HepG2 (cell line): ENCODE data around the gene IRX3. TPM values are rescaled to one million over a fixed set of nuclear protein-coding genes. Genes with fewer than 3 reads are reported as not detected.
A peak's percentile ranks its signal among the peaks of the same experiment; 100 is the strongest.

Experiments
- ATAC-seq: fragments of 200-7000 bp; cut with Tn5 transposase; 3 replicates; pipeline ENCODE4 v1.9.1; 2020; ENCODE audit warnings: mild to moderate bottlenecking, moderate library complexity
- BruUV-seq: library from RNA; stranded (reverse); fragments of 400-500 nt; replicated peaks from 2 replicates; lab custom pipeline; 2021; lab: Mats Ljungman, UMichigan
- CTCF ChIA-PET: fragments of 300-600 bp; formaldehyde crosslinking; extraction: SDS; loops from one replicate; lab custom pipeline; 2021; ENCODE audit warnings: low total read pairs, inconsistent platforms, low intra/inter-chr PET ratio; lab: Yijun Ruan, JAX
- POLR2A ChIA-PET: fragments of 350-600 bp; sonication (Branson Sonifier 250); formaldehyde crosslinking; loops from one replicate; lab custom pipeline; 2020; ENCODE audit warnings: antibody characterized with exemption, inconsistent platforms; lab: Yijun Ruan, JAX
- DNase-seq: peaks from one replicate; pipeline ENCODE4 v3.0.0-alpha.2; 2015; ENCODE audit warnings: low spot score
- FAIRE-seq: peaks from 3 replicates; lab custom pipeline; 2011; peaks lifted over from hg19 to GRCh38; lab: Jason Lieb, UNC
- H2AFZ ChIP-seq: one replicate; pipeline ENCODE4 v1.6.1; 2011; ENCODE audit warnings: low read length, inconsistent platforms
- H3K27ac ChIP-seq: fragments of 300-600 bp; 3 replicates; pipeline ENCODE4 v1.8.0; 2011; ENCODE audit warnings: mixed run types, mild to moderate bottlenecking, mixed read lengths, low read length, inconsistent platforms; ENCODE audit not compliant: insufficient read depth; ENCODE audit errors: extremely low read length
- H3K27me3 ChIP-seq, 2 experiments: fragments of 200-600 bp in 1 of 2; 2 replicates in 1 of 2; 3 replicates in 1 of 2; pipeline versions ENCODE4 v1.6.0 to v1.8.0; 2011; ENCODE audit warnings: low read length in 2 of 2, mild to moderate bottlenecking in 2 of 2, moderate library complexity in 2 of 2, inconsistent platforms in 1 of 2; ENCODE audit not compliant: insufficient read depth in 2 of 2, control insufficient read depth in 1 of 2
- H3K36me3 ChIP-seq, 2 experiments: fragments of 200-600 bp in 1 of 2; replicated peaks in 1 of 2; 2 replicates in 1 of 2; 3 replicates in 1 of 2; pipeline versions ENCODE4 v1.5.1 to v1.8.0; 2011; ENCODE audit warnings: low read length in 2 of 2, inconsistent platforms in 1 of 2; ENCODE audit not compliant: insufficient read depth in 2 of 2, control insufficient read depth in 1 of 2
- H3K4me1 ChIP-seq: 2 replicates; pipeline ENCODE4 v1.5.1; 2012; ENCODE audit warnings: low read length, inconsistent platforms; ENCODE audit not compliant: insufficient read depth
- H3K4me2 ChIP-seq: 2 replicates; pipeline ENCODE4 v1.6.0; 2011; ENCODE audit warnings: low read depth, low read length, inconsistent platforms
- H3K4me3 ChIP-seq, 3 experiments: fragments of 200-600 bp in 1 of 3; sonication (generic), shearing (Covaris generic) in 1 of 3; replicated peaks in 1 of 3; 2 replicates each; pipeline ENCODE4 v1.5.1; 2011 to 2016; ENCODE audit warnings: low read length in 3 of 3, inconsistent platforms in 2 of 3, low read depth in 2 of 3, mild to moderate bottlenecking in 2 of 3, control low read depth in 1 of 3, mixed read lengths in 1 of 3; ENCODE audit not compliant: insufficient read depth in 1 of 3
- H3K79me2 ChIP-seq: one replicate; pipeline ENCODE4 v1.6.1; 2011; ENCODE audit warnings: low read length, inconsistent platforms; ENCODE audit not compliant: insufficient read depth
- H3K9ac ChIP-seq: 2 replicates; pipeline ENCODE4 v1.6.0; 2011; ENCODE audit warnings: mild to moderate bottlenecking, low read depth, low read length, inconsistent platforms; ENCODE audit not compliant: insufficient read depth
- H3K9me3 ChIP-seq: 2 replicates; pipeline ENCODE4 v1.5.1; 2012; ENCODE audit warnings: mild to moderate bottlenecking, low read length
- H4K20me1 ChIP-seq: 2 replicates; pipeline ENCODE4 v1.6.0; 2011; ENCODE audit warnings: inconsistent platforms, mild to moderate bottlenecking, low read length, moderate library complexity; ENCODE audit not compliant: insufficient read depth
- AKAP8 ChIP-seq: sonication (generic); formaldehyde crosslinking; IDR thresholded peaks from 2 replicates; pipeline ENCODE4 v1.5.1; 2020; ENCODE audit warnings: mild to moderate bottlenecking, missing genetic modification reagents
- BATF2 ChIP-seq: sonication (generic); formaldehyde crosslinking; IDR thresholded peaks from 2 replicates; pipeline ENCODE4 v1.8.0; 2022; ENCODE audit warnings: mild to moderate bottlenecking, missing genetic modification reagents, moderate library complexity
- MAZ ChIP-seq, 2 experiments: sonication (generic) in 1 of 2; formaldehyde crosslinking in 1 of 2; IDR thresholded peaks; 2 replicates each; pipeline versions ENCODE4 v1.5.0 to v1.6.1; 2012 to 2020; ENCODE audit warnings: low read depth in 2 of 2, mild to moderate bottlenecking in 2 of 2, borderline replicate concordance in 1 of 2, improper control_type of control experiment in 1 of 2, low read length in 1 of 2, missing genetic modification reagents in 1 of 2, moderate library complexity in 1 of 2
- PATZ1 ChIP-seq: sonication (generic); formaldehyde crosslinking; IDR thresholded peaks from 2 replicates; pipeline ENCODE4 v1.4.0; 2020; ENCODE audit warnings: missing genetic modification reagents
- ZBTB38 ChIP-seq: sonication (generic); formaldehyde crosslinking; IDR thresholded peaks from 2 replicates; pipeline ENCODE4 v1.5.1; 2020; ENCODE audit warnings: mild to moderate bottlenecking, missing genetic modification reagents
- ZNF34 ChIP-seq: sonication (generic); formaldehyde crosslinking; IDR thresholded peaks from 2 replicates; pipeline ENCODE4 v1.4.0; 2020; ENCODE audit warnings: mild to moderate bottlenecking, missing genetic modification reagents, borderline replicate concordance
- WGBS: methylation state at CpG from one replicate; pipeline ENCODE4 v1.1.6; 2017; ENCODE audit warnings: low lambda C conversion rate; 5-methylcytosine and 5-hydroxymethylcytosine counted together
- in situ Hi-C: cut with HindIII; loops from 2 replicates; pipeline ENCODE4 v1.10.0; 2017; ENCODE audit warnings: low pct_unique_long_range_greater_than_20kb; ENCODE audit not compliant: extremely low pct_ligation_motif_present
- intact Hi-C: fragments of 100-400 bp; cut with micrococcal nuclease; formaldehyde crosslinking; loops from one replicate; pipeline ENCODE4 v1.10.0; 2022; ENCODE audit not compliant: unreplicated experiment
- polyA plus RNA-seq, 8 experiments: library from polyadenylated mRNA; depleted of rRNA in 3 of 8; stranded (reverse) in 7 of 8; unstranded in 1 of 8; fragments of >200 nt; fragmentation: Illumina TruSeq in 4 of 8; extraction: Trizol in 4 of 8; gene quantifications; 2 replicates each; pipeline versions ENCODE4 v1.2.1 to v1.2.3, GENCODE V29; 2011 to 2016; ENCODE audit warnings: low read depth in 4 of 8, missing spikeins in 1 of 8, mixed read lengths in 1 of 8; ENCODE audit not compliant: insufficient read depth in 1 of 8
- total RNA-seq, 5 experiments: library from RNA; depleted of rRNA; stranded (reverse); fragments of >200 nt; fragmentation: Illumina TruSeq; extraction: Trizol; gene quantifications; 2 replicates each; pipeline ENCODE4 v1.2.3, GENCODE V29; 2016; ENCODE audit warnings: low read depth in 1 of 5

Gene IRX3
- total and polyA plus RNA-seq, 2 of the 13 experiments (the other 11 are each of a cell fraction or from before 2014, with no cell fraction given): 9.2 to 16.4 TPM

DNA sequence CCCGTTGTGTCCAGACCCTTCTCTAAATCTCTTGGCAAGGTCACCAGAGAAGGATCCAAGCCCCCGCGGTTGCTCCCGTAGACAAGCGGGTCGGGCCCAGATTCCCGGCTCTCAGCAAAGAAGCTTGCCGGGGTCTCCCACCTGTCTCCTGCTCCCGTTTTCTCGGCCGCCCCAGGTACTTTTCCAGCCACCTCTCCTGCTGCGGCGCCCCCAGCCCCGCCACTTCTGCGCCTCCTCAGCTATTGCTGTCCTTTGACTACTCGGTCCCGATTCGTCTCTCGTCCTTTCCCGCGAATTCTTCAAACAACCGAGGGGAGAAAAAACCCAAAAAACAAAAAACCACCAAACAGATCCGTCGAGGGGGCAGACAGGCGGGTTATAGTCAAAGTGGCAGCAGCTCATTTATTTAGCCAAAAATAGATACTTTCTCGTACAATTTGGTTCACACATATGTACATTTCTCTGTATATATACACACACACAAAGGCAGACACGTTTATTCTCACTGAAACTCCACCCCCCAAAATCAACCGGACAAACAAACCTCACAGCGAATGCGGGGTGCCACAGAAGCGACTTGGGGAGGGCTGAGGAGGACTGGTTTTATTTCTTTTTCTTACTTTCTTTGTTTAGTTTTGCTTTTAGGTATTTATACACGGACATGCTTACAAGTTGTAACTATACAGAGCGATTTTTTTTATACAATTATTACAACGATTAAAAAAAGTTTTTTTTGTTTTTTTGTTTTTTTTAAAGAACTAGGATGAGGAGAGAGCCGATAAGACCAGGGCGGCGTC is 3.5 kb downstream of the IRX3 start:
- Histone ChIP-seq H3K9me3 (no peaks in the 10 kb centered on the region), H2AFZ (no peak overlapping the region), H3K9ac (peak overlapping the region; percentile 81; the same call in 1 of the 2 replicates), H3K4me3 (peak overlapping the region; percentile 87 to 98 (median 88)), H3K4me2 (peak overlapping the region; percentile 84), H3K4me1 (peaks cover 31% of the 10 kb centered on the region), H3K27ac (no peak overlapping the region), H4K20me1 (no peaks in the 10 kb centered on the region), H3K27me3 (no peaks in the 10 kb centered on the region), H3K36me3 (peaks cover 1 to 3% of the 10 kb centered on the region in 2 experiments; a peak in 3 of 5 replicates), H3K79me2 (peaks cover 19% of the 10 kb centered on the region)
- TF ChIP-seq AKAP8 (CRISPR knock-in tag) (no peak), ZBTB38 (0 out of 2 replicates have a peak, but pooled peaks have one; percentile 36), BATF2 (CRISPR knock-in tag) (no peak), MAZ (IDR thresholded peaks at IDR 0.05; ENCODE audit: borderline replicate concordance, low read depth, low read length) (no peak), MAZ (CRISPR knock-in tag; IDR thresholded peaks at IDR 0.05; ENCODE audit: low read depth) (0 out of 2 replicates have a peak, but pooled peaks have one; percentile 4), ZNF34 (CRISPR knock-in tag) (no peak), PATZ1 (CRISPR knock-in tag) (no peak)
- FAIRE-seq: no peak
- no peak for DNase-seq
- in situ Hi-C loops: loop anchor here (10.0 kb wide), 1 partner anchor 508 kb away; no protein-coding TSS in a partner anchor
- ChIA-PET POLR2A (interaction anchor here (1.1 kb wide), 1 partner anchor 107 kb away, joined by 3 read pairs; no protein-coding TSS in a partner anchor), CTCF (no interaction called here)
- WGBS: 95% methylated on average over 37 of the region's 37 CpGs
- no TSS peak for BruUV-seq
- ATAC-seq: no peak
- intact Hi-C loops: loop anchor here (10.0 kb wide), 4 partner anchors 338 to 738 kb away; no protein-coding TSS in a partner anchor
